UCSD-AML1 (cell line): Measurements from ENCODE around the gene SFTPB.
"Not testable (repeated sequence)": the region's sequence is repeated elsewhere in the genome, so short reads cannot be mapped to it uniquely, and the experiment has no call there.

Experiments used
- DNase-seq: peaks from one replicate; lab custom pipeline; 2025; ENCODE audit not compliant: unreplicated experiment; lab: John Stamatoyannopoulos, UW

The SFTPB gene

DNA sequence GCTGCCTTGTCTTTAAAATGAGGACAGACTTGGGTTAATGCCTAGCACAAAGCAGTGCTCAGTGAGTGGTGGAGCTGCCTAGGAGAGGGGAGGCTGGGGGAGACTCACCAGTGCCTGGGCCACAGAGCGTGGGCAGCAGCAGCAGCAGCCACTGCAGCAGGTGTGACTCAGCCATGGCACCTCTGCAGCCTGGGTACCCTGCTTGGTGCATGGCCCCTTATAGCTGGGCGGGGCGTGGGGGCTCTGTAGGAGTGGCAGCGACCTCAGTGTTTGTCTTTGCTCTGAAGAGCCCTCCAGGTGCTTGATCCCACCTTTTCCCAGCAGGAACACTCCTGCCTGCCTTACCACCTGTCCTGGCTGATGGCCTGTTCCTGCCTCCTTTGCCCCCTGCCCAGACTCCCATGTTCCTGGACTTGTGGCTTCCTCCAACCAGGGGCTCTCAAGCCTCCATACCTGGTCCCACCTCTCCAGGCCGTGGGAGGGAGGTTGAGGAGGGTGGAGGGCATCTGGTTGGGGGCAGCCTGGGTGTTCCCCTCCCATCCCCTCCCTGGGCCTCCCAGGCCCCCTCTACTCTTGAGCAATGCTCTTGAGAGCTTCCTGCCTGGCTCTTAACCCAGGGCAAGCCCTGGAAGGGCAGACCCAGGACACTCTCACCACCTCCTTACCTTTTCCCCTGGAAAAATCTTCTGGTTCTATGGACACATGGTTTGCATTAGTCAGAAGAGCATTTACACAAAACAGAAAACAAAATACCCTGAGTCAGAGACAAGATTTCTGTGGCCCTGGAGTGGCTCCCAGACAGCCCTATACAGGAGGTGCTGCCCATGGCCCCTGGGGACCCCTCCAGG is at the start of gene SFTPB:
Gene SFTPB (minus strand): TSS at position 191 of the 848 bp plus-strand sequence. CDS start 16 bp downstream, at position 175.
- DNase-seq, result no peak

DNA sequence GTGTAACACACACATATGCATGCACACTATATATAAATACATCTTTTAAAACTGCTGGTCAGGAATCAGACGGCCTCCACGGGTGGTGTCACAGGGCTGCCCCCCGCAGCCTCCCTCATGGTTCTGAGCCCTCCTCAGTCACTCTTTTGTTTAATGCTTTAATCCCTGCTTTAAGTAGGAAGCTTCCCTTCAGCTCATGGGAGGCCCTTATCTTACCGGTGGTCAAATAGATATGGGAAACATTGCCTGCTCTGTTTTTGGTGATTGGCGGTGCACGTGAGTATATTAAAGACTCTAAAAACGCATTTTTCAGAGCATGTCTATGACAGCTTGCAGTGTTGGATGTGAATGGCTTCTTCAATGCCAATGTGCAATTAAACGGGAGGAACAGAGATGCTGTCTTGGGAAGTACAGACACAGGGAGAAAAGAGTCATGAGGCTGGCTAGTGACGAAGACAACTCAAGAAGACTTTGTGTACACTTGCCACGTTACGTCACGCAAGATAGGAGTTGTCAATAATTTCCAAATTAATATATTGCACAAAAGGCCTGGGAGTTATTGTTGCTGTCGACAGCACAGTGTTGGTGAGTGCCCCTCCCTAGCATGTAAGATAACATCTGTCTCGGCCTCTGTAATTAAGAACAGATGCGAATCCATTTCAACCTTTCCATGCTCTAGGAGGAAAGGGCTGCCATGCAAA is 49.5 kb upstream of the SFTPB start:
- DNase-seq, result no peak

DNA sequence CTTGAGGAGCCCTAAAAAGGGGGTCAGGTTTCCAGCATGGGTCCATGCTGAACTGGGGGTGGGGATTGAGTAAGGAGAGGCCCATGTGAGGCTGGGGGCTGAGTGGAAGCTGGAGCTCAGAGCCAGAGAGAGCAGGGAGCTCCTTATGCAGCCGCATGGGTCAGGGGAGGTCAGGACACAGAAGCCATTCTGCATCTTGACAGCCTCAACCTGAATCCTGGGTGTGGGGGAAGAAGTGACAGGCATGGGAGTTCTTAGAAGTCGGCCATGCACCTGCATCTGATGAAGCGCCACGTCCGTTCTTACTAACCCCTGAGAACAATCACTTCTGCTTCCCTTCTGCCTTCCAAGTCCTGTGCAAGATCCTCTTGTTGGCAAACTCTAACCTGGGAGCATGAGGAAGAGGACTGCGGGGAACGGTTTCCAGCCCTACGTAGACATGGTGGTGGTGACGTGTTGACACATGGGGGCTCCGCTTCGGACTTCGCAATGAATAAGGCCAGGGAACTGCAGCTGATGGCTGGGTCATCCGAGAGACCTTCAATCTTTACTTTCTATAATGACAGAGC is 48.4 kb upstream of the SFTPB start:
- no peak for DNase-seq

DNA sequence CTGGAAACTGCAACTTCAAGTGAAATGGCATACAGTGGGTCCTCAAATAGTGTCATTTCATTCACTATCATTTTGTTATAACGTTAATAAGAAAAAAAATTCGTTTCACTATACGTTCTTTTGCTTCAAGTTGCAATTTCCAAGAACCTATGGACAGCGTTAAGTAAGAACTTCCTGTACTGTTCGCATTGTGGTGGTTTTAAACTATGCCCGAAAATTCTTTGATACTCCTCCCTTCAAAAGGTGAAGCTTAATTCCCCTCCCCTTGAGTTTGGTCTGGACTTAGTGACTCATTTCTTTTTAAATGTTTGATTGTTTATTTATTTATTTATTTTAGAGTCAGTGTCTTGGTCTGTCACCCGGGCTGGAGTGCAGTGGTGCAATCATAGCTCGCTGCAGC is 46.8 kb upstream of the SFTPB start:
- no peak for DNase-seq

DNA sequence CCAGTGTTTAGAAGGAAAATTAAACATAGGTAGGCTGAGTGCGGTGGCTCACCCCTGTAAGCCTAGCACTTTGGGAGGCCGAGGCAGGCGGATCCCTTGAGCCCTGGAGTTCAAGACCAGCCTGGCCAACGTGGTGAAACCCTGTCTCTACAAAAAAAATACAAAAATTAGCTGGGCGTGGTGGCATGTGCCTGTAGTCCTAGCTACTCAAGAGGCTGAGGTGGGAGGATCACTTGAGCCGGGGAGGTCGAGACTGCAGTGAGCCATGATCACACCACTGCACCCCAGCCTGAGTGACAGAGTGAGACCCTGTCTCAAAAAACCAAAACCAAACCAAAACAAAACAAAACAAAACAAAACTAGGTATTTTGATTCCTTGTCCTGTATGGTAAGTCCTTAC is 46.4 kb upstream of the SFTPB start:
- not testable (repeated sequence) for DNase-seq

DNA sequence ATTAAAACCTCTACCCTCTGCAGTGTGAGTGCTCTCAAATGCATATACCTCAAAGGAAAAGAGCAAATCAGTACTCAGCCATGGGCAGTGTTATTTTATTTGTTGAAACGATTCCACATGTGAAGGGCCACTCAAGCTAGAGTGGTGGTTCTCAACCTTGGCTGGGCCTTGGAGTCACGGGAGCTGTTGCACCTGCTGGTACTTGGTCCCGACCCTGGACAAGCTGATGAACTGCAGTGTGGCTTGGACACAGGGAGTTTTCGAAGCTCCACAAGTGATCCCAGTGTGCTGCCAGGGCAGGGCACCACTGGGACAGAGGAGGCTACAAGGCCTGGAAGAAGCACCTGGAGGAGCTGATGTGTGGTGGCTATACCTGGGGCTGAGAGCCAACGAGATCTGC is 45.8 kb upstream of the SFTPB start:
- DNase-seq, result no peak

DNA sequence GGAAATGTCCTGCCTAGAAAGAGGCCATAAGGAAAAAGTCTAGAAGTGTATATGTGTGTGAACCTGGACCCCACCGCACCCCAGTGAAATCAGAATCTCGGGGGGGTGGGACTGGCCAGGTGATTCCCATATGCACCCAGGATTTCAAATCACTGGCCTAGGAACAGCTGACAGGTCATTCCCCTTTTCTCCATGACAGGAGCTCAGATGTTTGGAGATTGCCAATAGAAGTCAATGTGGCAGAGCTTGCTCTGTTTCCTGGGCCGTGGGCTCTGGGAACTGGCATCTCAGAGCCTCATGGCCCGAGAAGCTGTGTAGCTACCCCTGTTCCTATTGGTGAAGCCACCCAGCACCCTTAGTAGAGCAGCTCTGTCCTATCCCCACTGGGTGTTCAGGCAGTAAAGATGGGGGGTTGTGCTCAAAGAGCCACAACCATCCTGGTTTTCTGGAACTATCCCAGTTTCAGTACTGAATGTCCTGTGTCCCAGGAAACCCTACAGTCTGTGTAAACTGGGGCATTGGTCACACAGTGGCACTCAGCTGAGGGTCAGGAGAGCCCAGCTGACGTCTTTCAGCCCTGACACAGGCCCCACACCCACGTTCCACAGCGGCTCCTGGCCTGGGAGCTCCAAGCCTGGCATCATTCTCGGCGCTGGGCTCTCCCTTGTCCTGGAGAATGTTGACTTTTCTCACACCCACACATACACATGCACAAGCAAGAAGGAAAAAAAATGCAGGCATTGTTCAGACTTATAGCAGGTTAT is 45.0 kb upstream of the SFTPB start:
- no peak for DNase-seq

DNA sequence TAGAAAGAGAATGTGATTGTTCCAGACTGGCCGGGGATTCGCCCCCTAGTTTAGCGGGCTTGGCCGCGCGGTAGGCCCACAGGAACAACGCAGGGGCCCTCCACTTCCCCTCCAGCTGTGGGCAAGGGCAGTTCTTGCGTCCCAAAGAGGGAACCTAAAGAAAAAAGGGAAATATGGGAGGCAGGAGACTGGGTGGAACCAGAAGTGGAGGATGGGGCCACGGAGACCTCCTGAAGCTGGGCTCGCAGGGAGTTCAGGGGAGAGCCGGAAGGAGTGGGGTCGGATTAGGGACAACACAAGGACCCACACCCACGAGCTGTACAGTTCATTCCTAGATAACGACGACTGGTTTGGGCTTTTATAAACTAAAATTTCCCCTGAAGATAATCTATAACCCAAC is 44.3 kb upstream of the SFTPB start:
- peak; percentile 74 for DNase-seq

DNA sequence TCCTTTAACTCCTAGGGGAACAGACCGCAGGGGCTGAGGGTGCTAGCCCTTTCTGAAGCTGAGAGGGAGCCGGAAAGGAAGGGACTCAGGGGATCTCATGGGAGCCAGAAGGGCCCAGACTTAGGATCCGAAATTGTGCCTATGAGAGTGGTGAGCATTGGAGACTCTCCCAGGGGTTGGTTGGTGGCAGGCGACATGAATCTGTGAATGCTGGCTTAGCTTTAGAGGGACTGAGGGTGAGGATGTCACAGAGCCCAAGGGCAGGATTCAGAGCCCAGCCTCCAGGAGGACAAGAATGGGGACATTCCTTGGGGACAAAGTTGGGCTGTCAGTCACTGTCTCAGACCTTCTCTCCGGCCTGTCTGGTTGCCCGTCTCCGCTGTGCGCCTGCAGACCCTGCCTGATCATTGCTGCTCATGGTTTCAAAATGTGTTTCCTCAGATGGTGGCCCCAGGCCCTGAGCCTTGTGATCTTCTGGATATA is 43.6 kb upstream of the SFTPB start:
- peak; percentile 49 for DNase-seq

DNA sequence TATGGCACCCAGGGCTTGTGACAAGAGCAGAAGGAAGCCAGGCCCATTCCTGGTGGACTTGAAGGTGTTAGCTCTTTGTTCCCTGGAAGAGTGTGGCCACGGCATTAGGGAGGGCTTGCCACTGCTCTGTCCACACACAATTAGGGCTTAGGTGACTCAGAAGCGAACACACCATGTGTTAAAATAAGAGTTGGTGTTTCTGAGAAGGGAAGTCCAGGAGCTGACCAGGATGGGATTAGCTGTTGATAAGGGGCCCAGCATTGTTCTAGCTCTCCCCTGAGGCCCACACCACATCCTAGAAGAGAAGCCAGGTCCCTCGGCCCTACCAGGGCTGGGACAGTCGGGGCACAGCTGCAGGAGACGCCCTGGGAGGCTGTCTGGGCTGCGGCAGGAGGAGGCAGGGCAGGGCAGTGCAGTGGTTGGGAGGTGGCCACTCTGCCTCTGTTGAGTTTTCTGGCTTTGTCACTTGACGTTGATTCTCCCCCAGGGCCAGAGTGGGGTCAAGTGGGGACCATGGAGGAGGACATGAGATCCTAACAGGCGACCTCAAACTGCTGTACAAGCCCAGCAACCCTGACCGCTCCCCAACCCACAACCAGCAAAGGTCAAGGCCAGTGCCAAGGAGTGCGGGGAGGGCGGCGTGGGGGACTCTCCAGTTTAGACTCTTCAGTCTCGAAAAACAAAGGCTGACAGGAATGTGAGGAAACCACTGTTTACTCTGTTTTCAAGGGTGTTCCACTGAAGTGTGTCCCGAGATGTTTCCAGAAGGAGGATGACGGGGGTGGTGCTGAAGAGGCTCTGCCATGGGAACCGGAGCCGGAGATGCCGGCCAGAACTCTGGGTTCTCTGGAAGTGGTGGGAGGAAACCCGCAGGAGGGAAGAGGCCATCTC is 42.9 kb upstream of the SFTPB start:
- DNase-seq, result no peak

DNA sequence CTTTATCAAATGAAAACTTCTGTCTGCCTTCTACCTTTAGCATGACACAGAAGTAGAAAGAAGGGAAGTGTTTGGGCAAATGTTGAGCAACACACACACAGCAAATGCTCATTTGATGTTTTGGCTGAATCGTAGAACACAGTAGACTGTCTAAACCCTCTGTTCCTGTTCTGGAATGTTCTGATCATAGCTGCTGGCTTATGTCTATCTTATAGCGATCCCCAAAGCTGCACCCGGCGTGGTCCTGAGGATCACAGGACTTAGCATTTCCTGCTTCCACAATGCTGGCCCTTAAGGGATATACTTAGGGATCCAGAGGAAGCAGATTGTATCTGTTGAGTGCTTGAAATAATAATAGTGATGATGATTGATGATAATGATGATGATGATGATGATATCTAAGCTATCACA is 41.4 kb upstream of the SFTPB start:
- DNase-seq, result no peak

DNA sequence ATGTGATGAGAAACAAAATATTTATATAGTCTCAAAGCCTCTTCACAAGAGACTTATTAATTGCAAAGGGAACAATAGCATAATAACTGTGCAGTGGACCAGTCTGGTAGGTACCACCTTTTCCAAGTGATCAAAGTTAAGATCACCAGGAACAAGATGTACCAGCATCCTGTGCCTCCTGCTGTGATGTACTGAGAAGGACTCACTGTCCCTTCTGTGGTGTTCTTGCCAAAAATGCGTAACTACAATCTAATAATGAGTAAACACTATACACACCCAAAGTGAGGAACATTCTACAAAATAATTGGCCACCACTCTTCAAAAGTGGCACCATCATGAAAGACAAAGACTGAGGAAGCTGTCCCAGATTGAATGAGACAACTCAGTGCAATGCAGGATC is 40.6 kb upstream of the SFTPB start:
- no peak for DNase-seq

DNA sequence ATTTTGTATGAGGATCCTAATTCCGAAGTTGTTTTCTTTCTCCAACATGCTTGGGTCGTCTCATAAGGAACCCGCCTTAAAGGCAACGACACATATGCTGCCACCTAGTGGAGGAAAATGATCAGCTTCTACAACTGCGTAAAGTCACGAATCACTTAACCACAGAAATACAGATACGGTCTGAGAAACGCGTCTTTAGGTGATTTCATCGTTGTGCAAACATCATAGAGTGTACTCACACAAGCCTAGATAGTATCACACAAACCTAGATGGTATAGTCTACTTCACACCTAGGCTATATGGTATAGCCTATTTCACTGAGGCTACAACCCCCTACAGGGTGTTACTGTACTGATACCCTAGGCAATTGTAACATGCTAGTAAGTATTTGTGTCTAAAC is 39.3 kb upstream of the SFTPB start:
- no peak for DNase-seq

DNA sequence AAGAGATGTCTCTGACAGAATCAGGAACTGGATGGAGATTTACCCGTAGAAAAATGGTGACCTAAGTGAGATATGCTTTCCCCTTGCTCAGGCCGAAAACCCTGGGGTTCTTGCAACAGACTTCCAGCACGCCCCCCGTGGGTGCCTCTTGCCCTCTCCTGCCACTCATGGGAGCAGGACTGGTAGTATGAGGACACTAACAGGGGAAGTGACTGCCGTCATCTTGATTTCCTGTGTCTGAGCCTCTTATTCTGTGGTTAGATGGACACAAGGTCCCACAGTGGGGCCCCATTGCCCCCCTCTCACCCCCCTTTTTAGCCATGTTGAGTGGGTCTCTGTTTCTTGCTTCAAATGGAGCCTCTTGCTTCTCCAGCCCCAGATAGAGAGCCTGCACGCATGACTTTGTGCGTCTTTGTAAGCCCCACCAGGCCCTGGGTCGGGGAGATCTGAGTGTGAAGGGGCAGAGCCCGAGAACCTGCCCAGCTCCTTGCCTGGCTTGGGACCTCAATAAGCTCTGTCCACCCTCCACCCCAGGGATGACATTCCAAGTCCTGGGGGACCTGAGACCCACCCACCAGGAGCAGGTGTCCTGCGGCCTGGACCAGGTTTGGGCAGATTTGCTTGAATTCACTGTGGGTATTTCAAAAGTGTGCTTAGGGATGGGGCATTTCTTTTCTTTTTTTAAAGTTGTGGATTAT is 38.7 kb upstream of the SFTPB start:
- peak; percentile 63 for DNase-seq

DNA sequence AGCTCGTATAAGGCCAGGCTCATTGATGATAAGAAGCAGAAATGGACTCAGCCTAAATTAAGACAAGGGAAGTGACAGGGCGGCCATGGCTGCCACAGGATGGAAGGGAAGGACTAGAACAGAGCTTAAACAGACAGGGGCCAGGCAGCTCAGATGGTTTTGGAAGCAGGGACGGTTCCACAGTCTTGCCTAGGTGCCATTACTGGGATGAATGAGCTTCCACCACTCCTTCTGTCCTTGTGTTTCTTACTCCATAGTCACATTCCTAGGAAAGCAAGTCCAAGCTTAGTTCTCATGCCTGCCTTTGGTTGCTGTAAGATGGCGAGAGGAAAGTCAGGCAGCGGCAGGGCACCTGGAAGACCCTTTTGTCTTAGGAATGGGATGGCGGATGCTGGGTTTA is 38.1 kb upstream of the SFTPB start:
- no peak for DNase-seq

DNA sequence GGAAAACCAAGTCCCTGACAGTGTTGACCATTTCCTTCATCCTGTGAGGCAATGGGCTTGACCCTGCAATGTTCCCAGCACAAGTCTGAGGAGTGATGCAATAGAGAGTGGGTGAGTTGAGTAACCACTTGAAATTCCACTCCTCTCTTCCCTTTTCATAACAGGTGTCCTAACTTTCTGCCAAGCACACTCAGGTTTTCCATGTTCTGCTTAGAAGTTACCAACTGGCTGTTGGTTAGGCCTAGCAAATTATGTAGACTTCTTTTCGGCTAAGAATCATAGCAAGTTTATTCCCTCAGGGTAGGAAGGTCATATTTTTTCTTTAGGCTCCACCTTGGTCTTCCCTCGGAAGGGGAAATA is 37.7 kb upstream of the SFTPB start:
- DNase-seq, result no peak

DNA sequence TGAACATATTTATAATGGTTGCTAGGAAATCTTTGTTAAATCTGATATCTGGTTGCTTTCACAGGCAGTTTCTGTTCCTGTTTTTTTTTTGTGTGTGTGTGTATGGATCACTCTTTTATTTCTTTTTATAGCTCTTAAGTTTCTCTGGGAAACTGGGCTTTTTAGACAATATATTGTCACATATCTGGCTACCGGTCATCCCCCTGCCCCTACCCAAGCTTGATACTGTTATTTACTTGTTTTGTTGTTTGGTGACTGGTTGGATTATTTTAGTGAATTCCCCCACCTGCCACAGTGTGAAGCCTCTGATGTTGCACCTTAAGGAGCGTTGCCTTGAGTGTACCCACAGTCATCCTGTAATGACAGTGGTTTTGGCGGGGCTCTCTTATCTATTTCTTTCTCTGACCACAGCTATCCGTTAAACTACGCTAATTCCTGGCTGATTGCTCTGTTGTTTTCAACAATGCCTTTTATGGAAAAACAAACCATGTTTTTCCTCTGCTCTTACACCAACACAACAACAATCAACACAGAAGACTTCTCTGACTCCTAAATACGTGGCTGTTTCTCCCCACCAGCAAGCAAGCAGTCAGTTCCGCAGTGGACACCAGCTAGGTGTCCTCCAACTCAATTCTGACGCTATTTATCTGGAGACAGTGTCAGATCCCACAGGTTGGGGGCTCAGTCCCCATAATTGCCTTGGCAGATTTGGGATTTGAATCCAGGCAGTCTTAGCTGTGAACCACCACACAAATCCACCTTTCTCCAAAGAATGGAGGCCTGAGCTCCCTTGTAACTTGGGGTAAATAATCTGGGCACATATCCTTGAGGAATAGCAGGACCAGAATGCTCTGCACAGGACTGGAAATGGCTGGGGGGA is 37.0 kb upstream of the SFTPB start:
- no peak for DNase-seq

DNA sequence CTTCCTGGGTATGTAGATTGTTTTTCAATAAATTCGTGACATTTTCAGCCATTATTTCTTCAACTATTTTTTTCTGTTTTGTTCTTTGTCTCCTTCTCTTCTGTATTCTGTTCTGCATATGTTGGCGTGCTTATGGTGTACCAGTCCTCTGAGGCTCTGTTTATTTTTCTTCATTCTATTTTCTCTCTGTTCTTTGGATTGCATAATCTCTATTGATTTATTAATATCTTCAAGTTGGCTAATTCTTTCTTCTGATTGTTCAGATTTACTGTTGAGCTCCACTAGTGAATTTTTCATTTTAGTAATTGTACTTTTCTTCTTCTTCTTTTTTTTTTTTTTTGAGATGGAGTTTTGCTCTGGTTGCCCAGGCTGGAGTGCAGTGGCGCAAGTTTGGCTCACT is 36.0 kb upstream of the SFTPB start:
- no peak for DNase-seq

DNA sequence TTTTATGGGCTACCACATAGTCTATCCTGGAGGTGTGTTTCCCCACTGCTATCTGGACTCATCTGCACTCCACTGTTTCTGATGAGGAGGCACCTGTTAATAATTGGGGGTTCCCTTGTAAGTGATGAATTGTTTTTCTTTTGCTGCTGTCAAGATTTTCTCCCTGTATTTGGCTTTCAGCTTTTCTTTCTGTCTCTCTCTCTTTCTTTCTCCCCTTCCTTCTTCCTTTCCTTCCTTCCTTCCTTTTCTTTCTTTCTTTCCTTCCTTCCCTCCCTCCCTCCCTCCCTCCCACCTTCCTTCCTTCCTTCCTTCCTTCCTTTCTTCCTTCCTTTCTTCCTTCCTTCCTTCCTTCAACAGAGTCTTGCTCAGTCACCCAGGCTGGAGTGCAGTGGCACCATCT is 35.3 kb upstream of the SFTPB start:
- DNase-seq, result no peak
